GM23338 (cell line): ENCODE measurements around the gene WDR27. TPM values are rescaled to one million over a fixed set of nuclear protein-coding genes. Genes with fewer than 3 reads are reported as not detected.

Experiments used
- ATAC-seq: fragments of 200-7000 bp; cut with Tn5 transposase; 3 replicates; pipeline ENCODE4 v1.9.1; 2020
- DNase-seq: peaks from one replicate; pipeline ENCODE4 v3.0.0-alpha.2; 2015; ENCODE audit warnings: low spot score
- H2AFZ ChIP-seq: fragments of 200-600 bp; sonication (generic); 2 replicates; pipeline ENCODE4 v1.8.0; 2016; ENCODE audit warnings: antibody characterized with exemption, mild to moderate bottlenecking, moderate library complexity
- H3F3A ChIP-seq: fragments of 200-600 bp; sonication (generic); replicated peaks from 2 replicates; pipeline ENCODE4 v1.8.0; 2017; ENCODE audit warnings: antibody characterized with exemption, mixed run types, low read depth
- H3K27ac ChIP-seq: fragments of 200-600 bp; sonication (generic); 2 replicates; pipeline ENCODE4 v1.6.1; 2016; ENCODE audit warnings: low read depth
- H3K27me3 ChIP-seq: fragments of 200-600 bp; sonication (generic); 2 replicates; pipeline ENCODE4 v1.8.0; 2016; ENCODE audit warnings: mild to moderate bottlenecking, mixed run types, moderate library complexity; ENCODE audit not compliant: insufficient read depth
- H3K36me3 ChIP-seq: fragments of 200-600 bp; sonication (generic); 2 replicates; pipeline ENCODE4 v1.8.0; 2016; ENCODE audit warnings: mild to moderate bottlenecking; ENCODE audit not compliant: insufficient read depth
- H3K4me1 ChIP-seq: fragments of 200-600 bp; sonication (generic); 2 replicates; pipeline ENCODE4 v1.8.0; 2016; ENCODE audit warnings: mild to moderate bottlenecking, moderate library complexity; ENCODE audit not compliant: insufficient read depth
- H3K4me2 ChIP-seq: fragments of 200-600 bp; sonication (generic); 2 replicates; pipeline ENCODE4 v1.7.1; 2017; ENCODE audit warnings: mixed run types
- H3K4me3 ChIP-seq: fragments of 200-600 bp; sonication (generic); 2 replicates; pipeline ENCODE4 v1.6.1; 2016; ENCODE audit warnings: mixed run types
- H3K79me2 ChIP-seq: fragments of 200-600 bp; sonication (generic); replicated peaks from 2 replicates; pipeline ENCODE4 v1.8.0; 2017; ENCODE audit warnings: mild to moderate bottlenecking; ENCODE audit not compliant: insufficient read depth
- H3K9me2 ChIP-seq: fragments of 200-600 bp; sonication (generic); 2 replicates; pipeline ENCODE4 v1.8.0; 2017; ENCODE audit not compliant: insufficient read depth
- H4K20me1 ChIP-seq: fragments of 200-600 bp; sonication (generic); replicated peaks from 2 replicates; pipeline ENCODE4 v1.8.0; 2017; ENCODE audit warnings: mild to moderate bottlenecking; ENCODE audit not compliant: insufficient read depth
- H3K27ac Mint-ChIP-seq: 2 replicates; pipeline ENCODE4 v1.8.0; 2020; ENCODE audit warnings: inconsistent platforms, mild to moderate bottlenecking, moderate library complexity, mixed read lengths
- H3K27me3 Mint-ChIP-seq: 3 replicates; pipeline ENCODE4 v1.8.0; 2022; ENCODE audit warnings: low read depth, mild to moderate bottlenecking, moderate library complexity, mixed read lengths, inconsistent platforms; ENCODE audit not compliant: insufficient read depth, poor library complexity
- H3K36me3 Mint-ChIP-seq: 3 replicates; pipeline ENCODE4 v1.8.0; 2021; ENCODE audit warnings: low read depth, mild to moderate bottlenecking, inconsistent platforms, moderate library complexity, mixed read lengths
- H3K4me1 Mint-ChIP-seq: 3 replicates; pipeline ENCODE4 v1.8.0; 2020; ENCODE audit warnings: mild to moderate bottlenecking, inconsistent platforms, mixed read lengths
- H3K4me3 Mint-ChIP-seq: 3 replicates; pipeline ENCODE4 v1.8.0; 2021; ENCODE audit warnings: moderate library complexity, mild to moderate bottlenecking, inconsistent platforms, mixed read lengths
- H3K9me3 Mint-ChIP-seq: 3 replicates; pipeline ENCODE4 v1.8.0; 2020; ENCODE audit warnings: moderate library complexity, mild to moderate bottlenecking, inconsistent platforms, mixed read lengths
- CREB1 ChIP-seq: fragments of 250-450 bp; sonication (Bioruptor Pico); IDR thresholded peaks from 2 replicates; pipeline ENCODE4 v1.5.0; 2020; ENCODE audit warnings: low read depth, mild to moderate bottlenecking, moderate library complexity
- CTCF ChIP-seq, 2 experiments: fragments of 200-600 bp in 1 of 2; sonication (generic) in 1 of 2; conservative IDR thresholded peaks; 2 replicates each; pipeline versions ENCODE4 v1.5.1 to v1.6.1; 2016 to 2017; ENCODE audit warnings: antibody characterized with exemption in 2 of 2, low read depth in 2 of 2, mild to moderate bottlenecking in 2 of 2, moderate library complexity in 1 of 2
- ETS1 ChIP-seq: IDR thresholded peaks from 2 replicates; pipeline ENCODE4 v1.6.1; 2016; ENCODE audit warnings: antibody characterized with exemption
- EZH2 ChIP-seq: fragments of 200-600 bp; sonication (generic); IDR thresholded peaks from one replicate; pipeline ENCODE4 v1.8.0; 2017; ENCODE audit warnings: antibody characterized with exemption, mild to moderate bottlenecking, low read depth; ENCODE audit not compliant: unreplicated experiment
- EZH2phosphoT487 ChIP-seq: fragments of 200-600 bp; sonication (generic); IDR thresholded peaks from one replicate; pipeline ENCODE4 v1.8.1; 2018; ENCODE audit warnings: antibody characterized with exemption; ENCODE audit not compliant: unreplicated experiment
- JUNB ChIP-seq: IDR thresholded peaks from one replicate; pipeline ENCODE4 v1.6.1; 2016; ENCODE audit warnings: antibody characterized with exemption; ENCODE audit not compliant: unreplicated experiment
- NANOG ChIP-seq: IDR thresholded peaks from 2 replicates; pipeline ENCODE4 v1.6.1; 2016; ENCODE audit warnings: antibody characterized with exemption, borderline replicate concordance
- POLR2AphosphoS5 ChIP-seq: IDR thresholded peaks from 2 replicates; pipeline ENCODE4 v1.6.1; 2016; ENCODE audit warnings: antibody characterized with exemption, low read depth
- REST ChIP-seq: IDR thresholded peaks from one replicate; pipeline ENCODE4 v1.6.1; 2018; ENCODE audit warnings: antibody characterized with exemption; ENCODE audit not compliant: unreplicated experiment
- STAT1 ChIP-seq: IDR thresholded peaks from one replicate; pipeline ENCODE4 v1.6.1; 2016; ENCODE audit warnings: antibody characterized with exemption; ENCODE audit not compliant: unreplicated experiment
- ZNF114 ChIP-seq: fragments of 250-450 bp; sonication (Bioruptor Pico); IDR thresholded peaks from 2 replicates; pipeline ENCODE4 v1.5.0; 2020; ENCODE audit warnings: mild to moderate bottlenecking, moderate library complexity
- ZNF331 ChIP-seq: fragments of 250-450 bp; sonication (Bioruptor Pico); IDR thresholded peaks from 2 replicates; pipeline ENCODE4 v1.5.0; 2020; ENCODE audit warnings: low read depth, mild to moderate bottlenecking, moderate library complexity
- ZNF462 ChIP-seq: fragments of 250-450 bp; sonication (Bioruptor Pico); IDR thresholded peaks from 2 replicates; pipeline ENCODE4 v1.5.0; 2020; ENCODE audit warnings: mild to moderate bottlenecking, moderate library complexity
- polyA plus RNA-seq: library from polyadenylated mRNA; unstranded; fragments of >200 nt; fragmentation: Nextera tagmentation; extraction: Ambion mirVana; gene quantifications from 2 replicates; pipeline ENCODE4 v1.2.1, GENCODE V29; 2016
- total RNA-seq: library from RNA; depleted of rRNA; stranded (reverse); fragments of >200 nt; shearing (Covaris generic); gene quantifications from 2 replicates; pipeline ENCODE4 v1.2.3, GENCODE V29; 2014

WDR27 gene
- total and polyA plus RNA-seq, 2 experiments from 2014 or later = 55.3 to 80.4 TPM

- no peak overlapping the region for H3K4me3 ChIP-seq
- no peak overlapping the region for H3K27ac Mint-ChIP-seq
- ATAC-seq (no peak), DNase-seq (no peak)
- H3K36me3 ChIP-seq = peaks cover 9% of the 10 kb centered on the region; the same call in 1 of the 2 replicates
- peaks cover 34% of the 10 kb centered on the region for H3K36me3 Mint-ChIP-seq
- no peak for TF ChIP-seq CREB1 (CRISPR knock-in tag)
- TF ChIP-seq NANOG = no peak
- TF ChIP-seq STAT1 = no peak
- no peak for TF ChIP-seq ETS1
- no peak for TF ChIP-seq POLR2AphosphoS5
- no peak for TF ChIP-seq REST
- TF ChIP-seq ZNF331 (CRISPR knock-in tag) = no peak
- TF ChIP-seq ZNF462 (CRISPR knock-in tag) = no peak
- no peak for TF ChIP-seq CTCF (conservative IDR thresholded peaks at IDR 0.05; ENCODE audit: low read depth in 2 of 2)
- TF ChIP-seq ZNF114 = no peak
- no peak for TF ChIP-seq EZH2
- no peak for TF ChIP-seq EZH2phosphoT487
- TF ChIP-seq JUNB = no peak
- no peaks in the 10 kb centered on the region for H3K27me3 Mint-ChIP-seq
- no peaks in the 10 kb centered on the region for H3K4me1 ChIP-seq
- 0 out of 2 replicates have a peak, but pooled peaks cover 6% of the 10 kb centered on the region for H3K9me2 ChIP-seq
- H3K79me2 ChIP-seq = no peaks in the 10 kb centered on the region
- H3K27me3 ChIP-seq = no peaks in the 10 kb centered on the region
- H3K27ac ChIP-seq = no peak overlapping the region
- H2AFZ ChIP-seq = no peak overlapping the region
- no peaks in the 10 kb centered on the region for H4K20me1 ChIP-seq
- H3K9me3 Mint-ChIP-seq = no peaks in the 10 kb centered on the region
- no peak overlapping the region for H3K4me2 ChIP-seq
- H3K4me1 Mint-ChIP-seq = no peaks in the 10 kb centered on the region
- H3F3A ChIP-seq = no peaks in the 10 kb centered on the region
- no peak overlapping the region for H3K4me3 Mint-ChIP-seq
Measured at GRCh38 chr6:169604076-169604475, 97.8 kb downstream of the WDR27 start.
